ENCODE results near the gene PRSS56.

PRSS56 gene

DNA sequence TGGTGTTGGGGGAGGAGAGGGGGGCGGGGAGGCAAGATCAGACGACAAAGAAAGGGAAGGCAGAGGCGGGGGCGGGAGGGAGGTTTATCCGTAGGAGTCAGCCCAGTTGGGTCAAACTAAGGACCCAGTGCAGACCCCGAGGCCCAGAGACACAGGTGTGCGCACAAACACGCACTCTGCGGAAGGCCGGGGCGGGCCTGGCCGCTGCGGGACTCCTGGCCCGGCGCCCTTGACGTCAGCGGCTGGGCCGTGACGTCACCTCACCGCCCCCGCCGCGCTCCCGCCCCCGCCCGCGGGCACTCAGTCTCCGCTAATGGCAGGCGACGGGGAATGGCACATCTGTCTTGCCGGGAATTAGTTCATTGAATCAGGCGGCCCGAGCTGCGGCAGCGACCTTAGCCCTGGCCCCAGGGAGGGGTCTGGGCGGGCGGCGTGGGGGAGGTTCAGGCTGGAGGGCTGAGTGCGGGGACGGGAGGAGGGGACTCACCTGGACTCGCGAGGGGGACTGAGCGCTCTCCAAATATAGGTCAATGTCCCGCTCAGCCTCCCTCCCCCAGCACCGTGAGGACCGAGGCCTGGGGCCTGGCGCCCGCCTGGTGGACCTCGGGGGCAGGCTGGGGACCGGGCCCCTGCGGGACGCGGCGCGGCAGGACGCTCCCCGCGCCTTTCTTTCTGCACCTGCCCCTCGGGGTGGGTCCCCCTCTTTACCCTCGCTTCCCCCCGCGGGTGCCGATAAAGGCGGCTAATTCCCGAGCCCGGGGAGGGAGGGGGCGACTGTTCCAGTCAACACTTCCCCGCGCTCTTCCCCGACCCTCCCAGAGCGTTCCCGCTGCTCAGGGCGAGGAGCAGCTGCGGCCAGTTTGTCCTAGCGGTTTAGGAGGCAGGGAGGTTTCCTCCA is 17.0 kb upstream of the PRSS56 start:
- DNase-seq: no peak

DNA sequence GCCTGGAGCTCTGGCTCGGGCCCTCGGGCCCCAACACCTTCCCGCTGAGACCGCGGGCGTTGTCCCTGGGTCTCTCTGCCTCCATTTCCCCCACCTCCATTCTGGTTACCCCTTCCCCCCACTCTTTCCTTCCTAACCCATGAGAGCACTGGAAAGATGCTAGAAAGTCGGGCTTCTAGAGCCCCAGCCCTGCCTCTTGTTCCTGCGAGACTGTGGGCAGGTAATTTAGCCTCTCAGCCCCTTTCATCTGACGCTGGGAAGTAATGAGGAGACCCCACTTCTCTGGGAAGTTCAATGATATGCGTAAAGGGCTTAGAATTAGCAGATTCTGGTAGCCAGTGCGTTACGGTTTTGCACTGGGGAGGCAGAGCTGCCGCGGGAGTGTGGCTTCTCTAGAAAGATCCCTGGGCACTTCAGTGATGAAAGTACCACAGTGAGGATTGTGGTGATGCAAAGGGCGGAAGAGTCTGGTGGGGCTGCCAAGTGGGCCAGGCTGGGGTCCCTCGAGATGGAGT is 16.3 kb upstream of the PRSS56 start:
- no peak for DNase-seq

DNA sequence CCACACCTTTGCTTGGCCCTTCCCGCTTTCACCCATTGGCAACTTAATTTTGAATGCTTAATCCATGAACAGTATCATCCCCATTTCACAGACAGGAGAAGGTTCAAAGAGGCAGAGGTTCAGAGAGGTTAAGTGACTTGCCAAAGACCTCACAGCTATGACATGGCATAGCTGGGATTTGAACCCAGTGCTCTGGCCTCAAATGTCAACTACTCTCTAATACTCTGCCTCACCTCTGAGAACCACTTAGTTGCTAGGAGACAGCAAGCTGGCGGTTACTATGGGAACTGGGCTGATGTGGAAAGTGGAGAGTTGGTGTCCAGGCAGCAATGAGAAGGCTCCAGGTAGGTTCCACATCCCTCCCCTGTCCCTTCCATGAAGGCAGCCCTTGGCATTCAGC is 15.8 kb upstream of the PRSS56 start:
- DNase-seq: no peak

DNA sequence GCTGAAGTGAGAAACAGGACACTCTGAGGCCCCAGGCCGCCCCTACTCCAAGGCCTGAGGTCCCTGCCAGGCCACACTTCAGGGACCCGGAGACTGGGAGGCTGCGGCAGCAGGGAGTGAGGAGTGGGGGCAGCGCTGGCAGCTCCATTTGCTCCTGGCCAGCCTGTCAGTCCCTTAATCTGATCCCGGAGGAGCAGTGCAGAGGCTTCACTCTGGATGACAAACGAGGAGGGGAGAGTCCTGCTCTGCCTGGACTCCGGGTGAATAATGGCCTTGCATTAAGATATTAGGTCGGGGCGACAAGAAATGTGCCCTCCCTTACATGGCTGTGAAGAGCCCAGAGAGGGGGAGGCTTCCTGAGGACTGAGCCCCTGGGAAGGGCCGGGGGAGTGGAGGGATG is 14.3 kb upstream of the PRSS56 start:
- DNase-seq: no peak

DNA sequence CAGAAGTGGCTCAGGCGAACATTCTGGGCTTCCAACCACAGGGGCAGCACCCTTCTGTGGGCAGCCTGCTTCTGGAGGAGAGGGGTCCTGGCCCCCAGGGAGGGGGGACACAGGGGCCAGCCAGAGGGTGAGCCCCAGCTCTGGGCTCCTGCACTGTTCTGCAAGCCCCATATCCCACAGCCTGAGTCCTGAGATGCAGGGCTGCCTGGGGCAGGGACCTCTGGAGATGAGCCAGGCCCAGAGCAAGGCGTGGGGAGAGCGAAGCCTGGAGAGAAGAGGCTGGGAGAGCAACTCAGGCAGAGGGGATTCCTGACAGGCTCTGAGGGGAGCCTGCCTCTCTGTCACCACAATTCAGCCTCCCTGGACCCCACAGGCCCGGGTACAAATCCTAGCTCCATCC is 13.5 kb upstream of the PRSS56 start:
- DNase-seq: no peak

DNA sequence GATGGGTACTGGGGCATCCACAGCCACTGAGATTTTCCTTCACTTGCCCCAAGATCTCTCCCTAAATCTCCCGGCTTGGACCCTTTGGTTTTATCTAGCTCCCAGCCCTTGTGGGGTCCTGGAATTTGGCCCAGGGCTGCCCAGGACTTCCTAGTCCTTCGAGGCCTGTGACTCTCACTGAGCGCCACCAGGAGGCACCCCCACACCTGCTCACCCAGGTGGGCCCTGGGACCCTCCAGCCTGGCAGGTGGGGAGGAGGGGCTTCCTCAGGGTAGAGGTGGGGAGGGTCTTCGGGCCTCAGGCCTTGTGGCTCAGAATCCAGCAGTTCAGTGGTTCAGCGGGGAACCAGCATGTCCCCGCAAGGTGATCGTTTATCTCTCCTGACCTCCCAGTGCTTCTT is 11.9 kb upstream of the PRSS56 start:
- DNase-seq: no peak

DNA sequence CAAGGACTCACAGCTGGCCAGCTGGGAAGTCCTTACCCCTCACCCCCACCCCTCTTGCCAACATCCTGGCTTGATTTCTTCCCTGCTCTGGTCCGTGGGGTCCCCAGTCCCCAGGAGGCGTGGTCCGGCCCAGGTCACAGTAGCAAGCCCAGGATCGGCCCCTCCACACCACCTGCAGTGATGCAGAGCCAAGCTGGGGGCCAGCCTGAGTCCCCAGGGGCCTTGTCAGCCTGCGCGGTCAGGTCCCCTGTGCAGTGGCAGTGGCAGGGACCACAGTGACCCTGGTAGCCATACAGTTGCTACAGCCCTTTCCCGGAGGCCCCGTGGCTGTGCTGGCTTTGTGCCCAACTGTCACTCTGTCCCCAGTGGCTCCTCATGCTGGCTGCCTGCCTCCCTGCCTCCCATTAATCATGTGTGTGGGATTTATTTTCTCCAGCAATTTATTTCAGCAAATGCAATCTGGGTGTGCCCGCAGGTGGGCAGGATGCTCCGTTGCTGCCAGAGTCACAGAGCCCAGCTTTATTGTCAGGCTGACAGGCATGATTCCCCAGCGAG is 8.8 kb upstream of the PRSS56 start:
- no peak for DNase-seq

DNA sequence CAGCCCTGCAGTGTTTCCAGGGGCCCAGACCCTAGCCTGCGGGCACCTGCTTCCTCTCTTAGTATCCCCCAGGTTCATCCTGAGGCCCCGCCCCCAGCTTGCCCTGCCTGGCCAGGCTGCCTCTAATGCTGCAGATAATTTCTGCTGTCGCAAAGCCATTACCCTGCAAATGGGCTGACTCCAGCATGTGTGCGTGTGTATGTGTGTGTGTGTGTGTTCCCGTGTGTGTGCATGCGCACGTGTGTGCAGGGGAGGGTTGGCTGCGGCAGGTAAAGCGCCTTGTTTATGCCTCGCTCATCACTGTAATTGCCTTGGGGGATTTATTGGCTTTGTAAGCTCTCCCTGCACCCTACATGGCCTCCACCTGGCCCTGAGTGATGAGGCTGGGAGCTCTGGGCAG is 7.6 kb upstream of the PRSS56 start:
- DNase-seq: no peak

DNA sequence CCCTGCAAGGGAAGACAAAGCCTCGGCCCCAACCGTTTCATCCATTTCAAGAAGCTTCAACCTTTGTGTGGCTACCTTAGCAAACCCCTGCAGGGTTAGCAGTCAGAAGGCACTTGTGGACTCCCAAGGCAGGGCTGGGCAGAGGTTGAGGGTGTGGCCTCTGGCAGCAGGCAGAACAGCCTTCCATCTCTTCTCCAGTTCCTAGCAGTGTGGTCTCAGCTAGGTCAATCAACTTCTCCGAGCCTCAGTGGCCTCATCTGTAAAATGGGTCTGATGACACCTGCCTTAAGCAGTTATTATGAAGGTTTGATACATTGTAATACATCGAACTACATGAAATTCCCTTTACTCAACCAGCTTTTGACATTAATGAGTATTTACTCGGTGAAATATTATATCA is 6.8 kb upstream of the PRSS56 start:
- no peak for DNase-seq

DNA sequence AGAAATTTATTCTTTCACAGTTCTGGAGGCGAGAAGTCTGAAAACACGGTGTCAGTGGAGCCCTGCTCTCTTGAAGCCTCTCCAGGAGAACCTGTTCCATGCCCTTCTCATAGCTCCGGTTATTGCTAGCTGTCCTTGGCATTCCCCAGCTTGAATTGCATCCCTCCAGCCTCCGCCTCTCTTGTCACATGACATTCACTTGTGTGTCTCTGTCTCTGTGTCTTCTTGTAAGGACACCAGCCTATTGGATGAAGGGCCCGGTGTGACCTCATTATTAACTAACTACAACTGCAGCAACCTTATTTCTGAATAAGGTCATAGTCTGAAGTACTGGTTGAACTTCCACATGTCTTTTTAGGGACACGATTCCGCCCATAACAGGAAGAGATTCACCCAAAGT is 4.5 kb upstream of the PRSS56 start:
- no peak for DNase-seq

DNA sequence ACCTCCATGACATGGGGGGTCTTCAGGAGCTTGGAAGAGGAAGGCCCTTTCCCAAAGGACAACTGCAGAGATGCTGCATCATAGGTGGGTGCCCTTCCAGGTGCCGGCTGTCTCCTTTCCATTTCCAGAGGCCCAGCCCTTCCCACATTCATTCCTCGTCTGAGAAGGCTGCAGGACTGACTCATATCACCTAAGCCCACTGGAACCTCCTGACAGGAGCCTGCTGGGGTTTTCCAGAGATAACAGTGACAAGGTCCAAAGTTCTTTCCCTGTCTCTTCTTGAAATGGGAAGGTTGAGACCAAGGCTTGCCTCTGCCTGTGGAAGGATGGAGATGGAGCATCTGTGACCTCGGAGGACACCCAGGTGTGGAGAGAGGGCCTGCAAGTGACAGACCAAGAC is 3.6 kb upstream of the PRSS56 start:
- no peak for DNase-seq

DNA sequence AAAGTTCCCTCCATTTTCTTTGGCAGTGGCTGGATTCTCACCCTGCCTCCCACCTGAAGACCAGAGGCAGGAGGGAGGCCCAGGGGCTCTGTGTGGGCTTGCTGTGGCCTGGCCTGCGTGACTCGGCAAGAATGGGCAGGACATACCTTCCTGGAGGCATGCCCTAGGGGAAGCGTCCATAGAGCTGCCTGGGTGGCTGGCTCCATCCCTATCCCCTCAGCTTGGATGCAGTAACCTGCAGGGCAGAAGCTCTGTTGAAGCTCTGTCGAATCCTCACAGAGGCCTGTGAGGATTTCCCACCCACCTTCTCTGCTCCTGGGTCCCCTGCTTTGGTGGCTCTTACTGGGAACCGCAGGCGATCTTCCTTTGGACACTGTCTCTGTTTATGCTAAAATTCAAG is 1.3 kb upstream of the PRSS56 start:
- DNase-seq: no peak

DNA sequence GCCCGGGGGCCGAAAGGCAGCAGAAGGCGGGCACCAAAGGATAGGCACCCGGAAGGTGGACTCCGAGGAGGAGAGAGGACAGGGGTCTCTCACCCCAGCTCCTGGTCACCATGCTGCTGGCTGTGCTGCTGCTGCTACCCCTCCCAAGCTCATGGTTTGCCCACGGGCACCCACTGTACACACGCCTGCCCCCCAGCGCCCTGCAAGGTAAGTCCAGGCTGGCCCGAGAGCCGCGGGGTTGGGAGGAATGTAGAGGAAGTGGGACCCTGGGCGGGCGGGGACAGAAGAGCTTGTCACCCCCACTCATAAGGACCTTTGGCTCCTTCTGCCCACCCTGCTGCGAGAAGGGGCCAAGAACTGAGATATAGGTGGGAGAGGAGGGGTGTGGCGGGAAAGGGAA is 301 bp downstream of the PRSS56 start:
- DNase-seq: no peak

DNA sequence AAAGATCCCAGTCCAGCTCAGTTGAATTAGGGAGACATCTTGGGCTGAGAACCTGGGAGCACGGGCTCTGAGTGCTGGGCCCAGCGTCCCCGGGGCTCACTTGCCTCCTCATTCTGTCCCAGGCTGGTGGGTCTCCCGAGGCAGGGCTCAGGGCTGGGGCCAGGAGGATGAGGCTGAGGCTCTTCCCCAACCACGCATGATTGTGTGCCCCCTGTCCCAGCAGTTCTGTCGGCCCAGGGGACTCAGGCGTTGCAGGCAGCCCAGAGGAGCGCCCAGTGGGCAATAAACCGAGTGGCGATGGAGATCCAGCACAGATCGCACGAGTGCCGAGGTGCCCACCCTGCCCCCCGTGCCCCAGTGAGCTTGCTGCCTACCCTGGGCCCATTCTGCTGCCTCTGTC is 910 bp downstream of the PRSS56 start:
- DNase-seq: no peak

DNA sequence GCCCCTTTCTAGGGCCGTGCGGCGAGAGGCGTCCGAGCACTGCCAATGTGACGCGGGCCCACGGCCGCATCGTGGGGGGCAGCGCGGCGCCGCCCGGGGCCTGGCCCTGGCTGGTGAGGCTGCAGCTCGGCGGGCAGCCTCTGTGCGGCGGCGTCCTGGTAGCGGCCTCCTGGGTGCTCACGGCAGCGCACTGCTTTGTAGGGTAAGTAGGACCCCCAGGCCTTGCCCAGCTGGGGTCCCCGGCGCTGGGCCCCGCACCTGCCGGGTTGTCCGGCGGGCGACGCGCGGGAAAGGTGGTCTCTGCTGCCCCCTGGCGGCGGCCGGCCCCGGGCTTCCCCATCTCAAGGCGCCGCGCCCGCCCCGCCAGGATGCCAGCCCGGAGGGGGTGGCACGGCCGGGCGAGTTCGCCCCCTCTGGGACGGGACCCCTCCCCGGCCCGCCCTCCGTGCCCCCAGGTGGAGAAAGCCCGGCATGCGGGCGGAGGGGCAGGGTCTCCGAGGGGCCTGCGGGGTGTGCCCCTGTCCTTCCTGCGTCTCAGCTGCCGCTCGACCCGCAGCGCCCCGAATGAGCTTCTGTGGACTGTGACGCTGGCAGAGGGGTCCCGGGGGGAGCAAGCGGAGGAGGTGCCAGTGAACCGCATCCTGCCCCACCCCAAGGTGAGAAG is 1.9 kb downstream of the PRSS56 start:
- no peak for DNase-seq

DNA sequence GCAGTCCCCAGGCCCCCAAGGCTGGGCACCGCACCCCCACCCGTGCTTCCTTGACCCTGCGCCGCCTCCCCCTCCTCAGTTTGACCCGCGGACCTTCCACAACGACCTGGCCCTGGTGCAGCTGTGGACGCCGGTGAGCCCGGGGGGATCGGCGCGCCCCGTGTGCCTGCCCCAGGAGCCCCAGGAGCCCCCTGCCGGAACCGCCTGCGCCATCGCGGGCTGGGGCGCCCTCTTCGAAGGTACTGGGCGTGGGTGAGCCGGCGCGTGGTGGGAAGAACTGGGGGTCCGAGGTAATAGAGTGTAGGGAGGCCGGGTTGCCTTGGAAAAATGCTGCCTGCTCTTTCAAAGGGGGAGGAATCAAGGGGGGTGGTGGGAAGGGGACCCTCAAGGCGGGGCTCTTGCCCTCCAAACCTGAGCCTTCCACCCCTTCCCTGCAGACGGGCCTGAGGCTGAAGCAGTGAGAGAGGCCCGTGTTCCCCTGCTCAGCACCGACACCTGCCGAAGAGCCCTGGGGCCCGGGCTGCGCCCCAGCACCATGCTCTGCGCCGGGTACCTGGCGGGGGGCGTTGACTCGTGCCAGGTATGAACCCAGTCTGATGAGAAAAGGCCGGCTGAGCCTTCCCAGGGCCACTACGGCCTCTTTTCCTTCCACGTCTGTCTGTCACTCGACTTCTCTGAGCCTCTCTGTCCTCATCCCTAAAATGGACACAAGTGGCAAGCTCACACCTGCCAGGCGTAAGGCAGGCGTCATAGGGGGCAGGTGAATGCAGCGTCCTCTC is 2.6 kb downstream of the PRSS56 start:
- no peak for DNase-seq

DNA sequence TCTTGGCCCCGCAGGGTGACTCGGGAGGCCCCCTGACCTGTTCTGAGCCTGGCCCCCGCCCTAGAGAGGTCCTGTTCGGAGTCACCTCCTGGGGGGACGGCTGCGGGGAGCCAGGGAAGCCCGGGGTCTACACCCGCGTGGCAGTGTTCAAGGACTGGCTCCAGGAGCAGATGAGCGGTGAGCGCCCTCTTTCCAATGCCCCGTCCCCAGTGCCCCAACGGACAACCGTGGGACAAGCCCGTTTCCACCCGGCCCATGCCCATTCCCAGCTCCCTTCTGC is 3.2 kb downstream of the PRSS56 start:
- no peak for DNase-seq

DNA sequence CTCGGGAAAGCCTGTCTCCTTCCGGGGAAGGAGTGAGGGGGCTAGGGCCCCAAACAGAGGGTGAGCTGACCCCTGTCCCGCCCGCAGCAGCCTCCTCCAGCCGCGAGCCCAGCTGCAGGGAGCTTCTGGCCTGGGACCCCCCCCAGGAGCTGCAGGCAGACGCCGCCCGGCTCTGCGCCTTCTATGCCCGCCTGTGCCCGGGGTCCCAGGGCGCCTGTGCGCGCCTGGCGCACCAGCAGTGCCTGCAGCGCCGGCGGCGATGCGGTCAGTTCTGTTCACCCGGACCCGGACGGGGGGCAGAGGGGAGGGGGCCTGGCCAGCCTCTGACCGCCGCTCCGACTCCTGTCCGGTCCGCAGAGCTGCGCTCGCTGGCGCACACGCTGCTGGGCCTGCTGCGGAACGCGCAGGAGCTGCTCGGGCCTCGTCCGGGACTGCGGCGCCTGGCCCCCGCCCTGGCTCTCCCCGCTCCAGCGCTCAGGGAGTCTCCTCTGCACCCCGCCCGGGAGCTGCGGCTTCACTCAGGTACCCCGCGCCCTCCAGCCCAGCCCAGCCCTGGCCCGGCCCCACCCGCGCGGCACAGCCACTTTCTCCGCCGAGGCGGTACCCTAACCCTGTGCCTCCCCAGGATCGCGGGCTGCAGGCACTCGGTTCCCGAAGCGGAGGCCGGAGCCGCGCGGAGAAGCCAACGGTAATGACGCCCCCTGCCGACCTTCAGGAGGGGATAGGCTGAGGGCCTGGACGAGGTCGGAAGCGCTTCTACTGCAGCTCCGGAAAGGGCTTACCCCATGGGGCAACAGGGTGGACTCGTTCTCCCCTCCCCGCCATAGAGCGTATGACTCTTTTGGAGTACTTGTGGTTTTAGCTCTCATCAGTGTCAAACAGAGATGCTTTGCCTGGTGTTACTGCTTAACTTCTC is 3.8 kb downstream of the PRSS56 start:
- no peak for DNase-seq

DNA sequence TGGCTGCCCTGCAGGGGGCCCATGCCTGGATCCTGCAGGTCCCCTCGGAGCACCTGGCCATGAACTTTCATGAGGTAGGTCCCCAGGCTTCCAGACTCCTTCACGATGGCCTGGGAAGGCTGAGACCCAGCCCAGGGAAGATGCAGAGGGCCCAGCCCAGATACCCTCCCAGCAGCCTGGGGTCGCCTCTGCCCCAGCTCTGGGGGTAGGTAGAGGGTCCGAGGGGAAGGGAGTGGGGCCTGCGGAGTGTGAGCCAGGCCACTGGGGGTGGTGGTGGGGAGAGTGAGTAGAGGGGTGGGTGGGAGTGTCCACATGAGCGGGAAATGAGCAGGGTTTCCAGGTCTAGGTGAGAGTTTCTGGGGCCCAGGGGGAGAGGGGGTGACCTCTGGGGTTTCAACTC is 4.6 kb downstream of the PRSS56 start:
- no peak for DNase-seq

DNA sequence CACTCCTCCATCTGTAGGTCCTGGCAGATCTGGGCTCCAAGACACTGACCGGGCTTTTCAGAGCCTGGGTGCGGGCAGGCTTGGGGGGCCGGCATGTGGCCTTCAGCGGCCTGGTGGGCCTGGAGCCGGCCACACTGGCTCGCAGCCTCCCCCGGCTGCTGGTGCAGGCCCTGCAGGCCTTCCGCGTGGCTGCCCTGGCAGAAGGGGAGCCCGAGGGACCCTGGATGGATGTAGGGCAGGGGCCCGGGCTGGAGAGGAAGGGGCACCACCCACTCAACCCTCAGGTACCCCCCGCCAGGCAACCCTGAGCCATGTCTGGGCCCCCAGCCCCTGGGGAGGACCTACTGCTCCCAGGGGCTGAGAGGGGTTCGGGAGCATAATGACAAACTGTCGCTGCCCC is 5.0 kb downstream of the PRSS56 start:
- DNase-seq: no peak

DNA sequence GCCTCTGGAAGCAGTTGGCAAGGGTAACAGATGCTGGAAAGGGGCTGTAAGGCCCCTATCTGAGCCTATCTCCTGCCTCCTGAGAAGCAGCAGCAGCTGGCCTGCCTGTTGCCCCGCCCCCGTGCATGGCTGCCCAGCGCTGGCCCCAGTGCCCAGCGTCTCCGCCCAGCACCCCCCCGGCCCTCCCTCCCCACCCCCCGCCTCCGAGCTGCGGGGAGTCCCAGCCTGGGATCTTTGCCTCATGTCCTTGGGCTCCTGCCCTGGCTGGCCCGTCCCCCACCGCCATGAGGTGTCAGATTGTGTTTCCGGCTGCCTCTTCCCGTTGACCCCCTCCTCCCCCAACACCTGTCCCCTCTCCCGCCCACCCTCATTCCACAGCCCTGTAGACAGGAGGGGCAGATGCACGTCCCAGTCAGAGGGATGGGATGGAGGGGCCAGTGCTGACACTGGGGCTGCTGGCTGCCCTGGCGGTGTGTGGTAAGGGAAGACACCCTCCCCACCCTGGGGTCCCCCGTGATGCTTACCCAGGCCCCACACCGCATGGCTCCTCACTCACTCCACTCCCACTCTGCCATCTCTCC is 5.7 kb downstream of the PRSS56 start, which contains the start of gene CHRND:
CHRND (plus strand) TSS at position 370 of the 581 bp plus-strand sequence; CDS start at position 426, 56 bp downstream.
- DNase-seq: no peak

DNA sequence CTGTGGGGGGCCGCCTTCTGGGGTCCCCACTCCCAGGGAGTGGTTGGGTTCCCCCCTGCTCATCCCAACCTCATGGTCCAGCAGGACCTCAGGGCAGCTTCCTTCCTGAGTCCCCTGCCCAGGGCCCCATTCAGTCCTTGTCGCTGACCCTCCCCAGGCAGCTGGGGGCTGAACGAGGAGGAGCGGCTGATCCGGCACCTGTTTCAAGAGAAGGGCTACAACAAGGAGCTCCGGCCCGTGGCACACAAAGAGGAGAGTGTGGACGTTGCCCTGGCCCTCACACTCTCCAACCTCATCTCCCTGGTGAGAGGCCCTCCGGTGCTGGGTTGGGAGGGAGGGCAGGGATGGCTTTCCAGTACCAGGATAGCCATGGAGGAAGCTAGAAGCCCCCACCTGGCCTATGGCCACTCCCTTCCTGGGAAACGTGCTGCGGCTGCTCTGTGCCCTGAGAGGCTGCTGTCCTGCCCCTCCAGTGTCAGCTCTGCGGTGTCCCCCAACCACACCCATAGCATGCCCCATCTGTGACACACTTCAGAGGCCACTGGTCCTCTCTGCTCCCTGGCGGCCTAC is 6.3 kb downstream of the PRSS56 start:
- DNase-seq: no peak

Measured in HCEC 1CT (cell line).